Activated CD8-positive, alpha-beta memory T cell treated with anti-CD3 and anti-CD28 coated beads, Interleukin-2, amount 50 U/mL, for 1 hour (primary cell): Measurements from ENCODE around the gene ST7L.
A peak's percentile ranks its signal among the peaks of the same experiment; 100 is the strongest.

Experiments used
- DNase-seq: peaks from one replicate; pipeline ENCODE4 v3.0.0-alpha.2; 2020; ENCODE audit errors: extremely low read depth

Gene ST7L

DNA sequence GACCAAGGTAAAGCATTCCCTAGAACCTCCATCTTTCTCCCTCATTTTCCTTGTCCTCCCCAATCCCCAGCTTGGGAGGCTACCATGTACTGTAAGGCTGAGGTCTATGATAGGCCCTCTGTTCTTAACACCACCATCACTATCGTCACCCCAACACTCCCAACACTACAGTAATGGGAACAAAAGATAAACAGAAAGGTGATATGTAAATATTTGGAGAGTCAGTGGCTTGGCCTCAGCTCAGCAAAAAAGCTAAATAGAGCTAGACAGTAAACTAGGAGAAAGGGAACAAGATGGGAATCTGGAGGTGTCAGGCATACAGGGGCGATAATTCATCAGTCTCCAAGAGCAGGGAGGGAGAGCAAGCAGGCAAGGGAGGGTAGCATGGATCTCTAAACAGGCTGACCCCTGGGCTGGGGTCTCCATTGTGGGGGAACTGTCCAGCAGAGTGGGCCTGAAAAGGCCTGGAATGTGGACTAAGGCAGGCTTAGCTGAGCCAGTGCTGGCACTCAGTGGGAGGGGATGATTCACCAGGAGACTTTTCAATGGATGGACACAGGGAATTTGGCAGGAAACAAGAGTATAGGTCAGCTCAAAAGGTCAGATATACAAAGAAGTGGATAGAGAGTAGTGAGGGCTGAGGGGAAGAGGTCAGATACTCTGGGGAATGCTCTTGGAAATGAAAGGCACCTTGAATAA is 103.5 kb downstream of the ST7L start:
- DNase-seq = no peak

GRCh38 chr1:112514901-112515300 is 104.0 kb downstream of the ST7L start:
- no peak for DNase-seq

GRCh38 chr1:112513112-112513870 is 105.7 kb downstream of the ST7L start:
- no peak for DNase-seq

- DNase-seq = no peak
Observed at GRCh38 chr1:112511897-112512296, 107.0 kb downstream of the ST7L start.

- no peak for DNase-seq
Observed at GRCh38 chr1:112510340-112510739, 108.6 kb downstream of the ST7L start.

DNA sequence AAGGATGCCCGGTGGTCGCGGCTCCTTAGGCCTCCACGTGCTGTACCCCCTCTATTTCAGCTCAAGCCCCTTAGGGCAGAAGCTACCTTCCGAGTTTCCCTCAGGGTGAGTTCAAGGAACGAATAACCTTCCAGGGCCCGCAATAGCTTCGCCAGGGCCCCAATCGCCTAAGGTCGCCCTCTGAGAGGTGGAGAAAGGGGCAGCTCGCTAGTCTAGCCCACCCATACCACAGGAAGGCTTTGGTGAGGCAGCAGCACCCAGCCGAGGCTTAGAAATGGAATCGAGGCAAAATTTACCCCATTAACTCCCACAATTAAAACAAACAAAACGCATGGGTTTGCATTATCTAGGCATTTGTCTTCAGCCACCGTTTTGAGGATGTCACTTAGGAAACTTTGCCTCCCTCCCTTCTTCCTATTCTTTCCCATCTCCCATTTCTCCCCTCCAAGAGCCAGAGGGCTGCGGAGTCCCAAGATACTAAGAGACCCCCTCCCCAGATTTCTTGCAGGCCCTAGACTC is 109.2 kb downstream of the ST7L start:
- DNase-seq = no peak

- DNase-seq = no peak
Observed at GRCh38 chr1:112509005-112509659, 109.8 kb downstream of the ST7L start.

DNA sequence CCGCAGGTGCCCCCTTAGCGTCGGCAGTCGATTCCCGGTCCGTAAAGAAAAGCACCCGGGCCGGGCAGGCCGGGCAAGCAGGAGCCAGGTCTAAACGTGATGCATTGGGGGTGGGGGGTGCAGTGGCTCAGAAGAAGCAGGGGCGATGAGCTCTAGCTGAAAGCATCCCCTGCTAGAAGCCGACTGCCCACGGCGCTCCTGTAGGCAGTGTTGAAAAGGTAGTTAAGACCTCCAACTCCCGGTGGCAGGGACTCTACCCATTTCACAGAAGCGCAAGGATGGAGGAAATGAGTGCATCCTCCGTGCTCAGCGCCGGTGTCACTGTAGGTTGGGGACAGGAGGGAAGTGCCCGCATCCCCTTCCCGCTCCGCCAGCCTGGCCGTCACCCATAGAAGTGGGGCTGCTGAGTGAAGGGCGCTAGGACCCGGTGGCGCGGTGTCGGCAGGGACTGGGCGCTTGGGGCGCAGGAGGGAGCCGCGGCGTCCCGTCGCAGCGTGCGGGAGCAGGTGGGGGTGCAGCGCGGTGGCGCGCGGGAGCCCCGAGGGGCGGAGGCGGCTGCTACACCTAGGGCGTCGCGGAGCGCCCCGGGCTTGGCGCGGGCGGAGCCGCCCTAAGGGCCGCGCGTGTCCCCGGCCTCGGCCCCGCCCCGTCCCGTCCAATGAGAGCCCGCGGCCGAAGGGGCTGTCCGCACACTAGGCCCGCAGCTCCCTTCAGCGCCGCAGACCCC is 110.5 kb downstream of the ST7L start, which contains the start of gene WNT2B:
WNT2B (plus strand) TSS at position 688 of the 727 bp plus-strand sequence. CDS start 298 bp downstream, outside the sequence.
- DNase-seq = no peak

DNA sequence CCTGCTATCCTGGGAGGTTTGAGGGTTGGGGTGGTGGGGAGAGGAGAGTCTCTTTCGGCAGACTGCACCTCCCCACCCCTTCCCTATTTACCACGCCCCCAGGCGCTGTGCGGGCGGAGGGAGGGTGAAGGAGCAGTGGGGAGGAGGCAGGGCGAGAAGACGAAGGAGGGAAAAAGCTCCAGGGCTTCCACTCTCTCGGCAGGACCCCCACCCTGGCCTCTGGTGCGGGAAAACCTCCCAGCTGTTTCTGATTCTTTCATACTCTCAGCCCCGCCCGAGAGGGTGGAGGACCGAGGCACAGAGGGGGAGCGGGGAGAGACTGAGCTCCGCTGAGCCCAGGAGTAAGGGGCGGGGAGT is 111.0 kb downstream of the ST7L start:
- no peak for DNase-seq

DNA sequence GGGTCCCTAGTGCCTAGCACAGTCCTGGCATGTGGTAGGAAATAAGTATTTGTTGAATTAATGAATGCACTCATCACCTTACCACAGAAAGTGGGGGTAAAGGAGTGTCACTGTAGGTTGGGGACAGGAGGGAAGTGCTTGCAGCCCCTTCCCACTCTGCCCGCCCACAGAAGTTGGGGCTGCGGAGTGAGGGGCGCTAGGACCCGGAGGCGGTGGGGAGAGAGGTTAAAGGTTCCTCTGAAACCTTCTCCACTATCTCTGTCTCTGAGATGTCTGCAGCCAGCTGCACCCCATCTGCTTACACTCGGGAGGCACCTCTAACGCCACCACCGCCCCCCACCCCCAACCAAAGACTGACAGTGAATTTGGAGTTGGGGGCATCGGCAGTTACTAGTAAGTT is 111.6 kb downstream of the ST7L start:
- DNase-seq = no peak

GRCh38 chr1:112506731-112507130 is 112.2 kb downstream of the ST7L start:
- no peak for DNase-seq

DNA sequence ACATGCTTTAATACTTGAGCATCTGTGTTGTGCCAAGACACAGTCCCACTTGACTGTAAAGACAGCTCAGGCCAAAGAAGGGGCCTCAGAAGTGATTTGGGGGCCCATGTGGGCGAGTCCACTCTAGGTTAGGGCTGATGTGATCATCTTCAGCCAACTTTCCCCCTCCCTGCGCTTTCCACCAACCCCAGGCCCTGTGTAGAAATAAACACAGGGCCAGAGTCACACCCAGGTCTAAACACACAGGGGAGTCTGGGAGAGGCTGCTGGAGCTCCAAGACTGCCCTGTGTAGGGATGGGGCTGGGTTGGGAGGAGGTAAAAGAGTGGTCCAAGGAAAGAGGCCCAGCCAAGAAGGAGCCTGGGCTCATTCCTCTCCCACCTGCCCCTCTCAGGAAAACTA is 112.6 kb downstream of the ST7L start:
- DNase-seq = no peak

DNA sequence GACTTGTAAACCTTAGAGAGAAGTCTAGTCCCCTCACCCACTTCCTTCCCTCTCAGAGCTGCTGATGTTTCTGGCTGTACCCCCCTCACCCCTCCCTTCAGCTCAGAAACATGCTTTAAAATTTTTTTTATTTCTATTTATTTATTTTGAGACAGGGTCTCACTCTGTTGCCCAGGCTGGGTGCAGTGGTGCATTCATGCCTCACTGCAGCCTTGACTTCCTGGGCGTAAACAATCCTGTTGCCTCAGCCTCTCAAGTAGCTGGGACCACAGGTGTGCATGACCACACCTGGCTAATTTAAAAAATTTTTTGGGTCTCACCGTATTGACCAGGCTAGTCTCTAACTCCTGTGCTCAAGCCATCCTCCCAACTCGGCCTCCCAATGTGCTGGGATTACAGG is 113.1 kb downstream of the ST7L start:
- DNase-seq = no peak

- no peak for DNase-seq
Observed at GRCh38 chr1:112505400-112505785, 113.5 kb downstream of the ST7L start.

GRCh38 chr1:112504661-112505399 is 114.1 kb downstream of the ST7L start:
- DNase-seq = no peak

GRCh38 chr1:112504001-112504660 is 114.8 kb downstream of the ST7L start:
- DNase-seq = no peak

- no peak for DNase-seq
Observed at GRCh38 chr1:112502826-112503225, 116.1 kb downstream of the ST7L start.

- DNase-seq = peak; percentile 19
Observed at GRCh38 chr1:112501810-112502641, 116.9 kb downstream of the ST7L start.

DNA sequence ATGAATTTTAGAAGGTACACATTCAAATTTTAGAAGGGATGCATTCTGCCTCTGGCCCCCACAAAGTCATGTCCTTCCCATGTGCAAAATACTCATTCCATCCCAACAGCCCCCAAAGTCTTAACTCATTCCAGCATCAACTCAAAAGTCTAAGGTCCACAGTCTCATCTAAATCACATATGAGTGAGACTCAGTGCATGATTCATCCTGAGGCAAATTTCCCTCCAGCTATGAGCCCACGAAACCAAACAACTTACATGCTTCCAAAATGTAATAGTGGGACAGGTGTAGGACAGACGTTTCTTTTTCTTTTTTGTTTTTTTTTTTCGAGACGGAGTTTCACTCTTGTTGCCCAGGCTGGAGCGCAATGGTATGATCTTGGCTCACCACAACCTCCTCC is 122.7 kb downstream of the ST7L start:
- DNase-seq = no peak

DNA sequence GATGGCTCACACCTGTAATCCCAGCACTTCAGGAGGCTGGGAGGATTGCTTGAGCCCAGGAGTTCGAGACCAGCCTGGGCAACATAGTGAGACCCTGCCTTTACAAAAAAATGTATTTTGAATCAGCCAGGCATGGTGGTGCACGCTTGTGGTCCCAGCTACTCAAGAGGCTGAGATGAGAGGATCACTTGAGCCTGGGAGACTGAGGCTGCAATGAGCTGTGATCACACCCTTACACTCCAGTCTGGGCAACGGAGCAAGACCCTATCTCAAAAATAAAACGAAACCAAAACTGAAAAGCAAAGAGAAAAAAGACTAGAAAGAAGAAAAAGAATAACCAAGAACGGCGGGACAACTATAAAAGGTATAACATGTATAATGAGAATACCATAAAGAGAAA is 125.6 kb downstream of the ST7L start:
- DNase-seq = no peak
